Large intestine (tissue), 3 donors: ENCODE results near the gene TIAM1. TPM values are rescaled to one million over a fixed set of nuclear protein-coding genes. Genes with fewer than 3 reads are reported as not detected.

Source experiments
- DNase-seq, 2 donors: peaks; one replicate each; pipeline versions ENCODE4 v3.0.0 to v3.0.0-alpha.2; 2013
- H3K27ac ChIP-seq: one replicate; pipeline ENCODE4 v1.5.1; 2013; ENCODE audit warnings: low read length
- H3K27me3 ChIP-seq: 2 replicates; pipeline ENCODE4 v1.6.1; 2013; ENCODE audit warnings: low read length; ENCODE audit not compliant: control insufficient read depth, insufficient read depth
- H3K36me3 ChIP-seq: 2 replicates; pipeline ENCODE4 v1.6.1; 2013; ENCODE audit warnings: low read length; ENCODE audit not compliant: control insufficient read depth, insufficient read depth
- H3K4me1 ChIP-seq: one replicate; pipeline ENCODE4 v1.6.1; 2013; ENCODE audit warnings: low read length; ENCODE audit not compliant: control insufficient read depth, insufficient read depth
- H3K4me3 ChIP-seq: one replicate; pipeline ENCODE4 v1.5.1; 2013; ENCODE audit warnings: low read length
- H3K9me3 ChIP-seq: one replicate; pipeline ENCODE4 v1.6.1; 2013; ENCODE audit warnings: mild to moderate bottlenecking, low read depth, low read length, moderate library complexity; ENCODE audit not compliant: control insufficient read depth
- WGBS: methylation state at CpG from one replicate; pipeline ENCODE4 v1.1.5; 2013; ENCODE audit warnings: low lambda C conversion rate; ENCODE audit not compliant: insufficient coverage; 5-methylcytosine and 5-hydroxymethylcytosine counted together
- polyA plus RNA-seq: library from polyadenylated mRNA; unstranded; fragments of 120-200 nt; gene quantifications from one replicate; pipeline ENCODE4 v1.2.1, GENCODE V29; 2013

The TIAM1 gene
- polyA plus RNA-seq, 1 donor = 6.3 TPM

GRCh38 chr21:31278511-31279130 is 65.4 kb downstream of the TIAM1 start:
- no peak overlapping the region for H3K27ac ChIP-seq
- H3K4me1 ChIP-seq = no peaks in the 10 kb centered on the region
- no peak overlapping the region for H3K4me3 ChIP-seq
- H3K9me3 ChIP-seq = no peaks in the 10 kb centered on the region
- H3K27me3 ChIP-seq = no peaks in the 10 kb centered on the region
- H3K36me3 ChIP-seq = no peaks in the 10 kb centered on the region
- WGBS = no CpG with 5 or more reads among the region's 11 CpGs
- no peak for DNase-seq

- Histone ChIP-seq H3K4me3 (no peak overlapping the region), H3K4me1 (no peaks in the 10 kb centered on the region), H3K9me3 (no peaks in the 10 kb centered on the region), H3K27ac (no peak overlapping the region), H3K27me3 (no peaks in the 10 kb centered on the region), H3K36me3 (no peaks in the 10 kb centered on the region)
- WGBS = no CpG with 5 or more reads among the region's 7 CpGs
- no peak for DNase-seq
Observed at GRCh38 chr21:31276663-31277062, 67.4 kb downstream of the TIAM1 start.

- DNase-seq = no peak
Observed at GRCh38 chr21:31275901-31276300, 68.2 kb downstream of the TIAM1 start.

GRCh38 chr21:31273278-31273677 is 70.8 kb downstream of the TIAM1 start:
- WGBS = no CpG with 5 or more reads among the region's 2 CpGs

More at GRCh38 chr21:31275901-31276300, 68.2 kb downstream of the TIAM1 start:
- no peak overlapping the region for H3K27ac ChIP-seq
- no peaks in the 10 kb centered on the region for H3K27me3 ChIP-seq
- H3K36me3 ChIP-seq = no peaks in the 10 kb centered on the region
- no peak overlapping the region for H3K4me3 ChIP-seq
- H3K9me3 ChIP-seq = no peaks in the 10 kb centered on the region
- 85% methylated on average over 4 of the region's 6 CpGs for WGBS
- H3K4me1 ChIP-seq = no peaks in the 10 kb centered on the region

GRCh38 chr21:31268090-31268489 is 76.0 kb downstream of the TIAM1 start:
- Histone ChIP-seq H3K27me3 (no peaks in the 10 kb centered on the region), H3K9me3 (no peaks in the 10 kb centered on the region), H3K4me1 (no peaks in the 10 kb centered on the region), H3K36me3 (no peaks in the 10 kb centered on the region), H3K4me3 (no peak overlapping the region), H3K27ac (no peak overlapping the region)
- no CpG with 5 or more reads among the region's 5 CpGs for WGBS
- no peak for DNase-seq

More at GRCh38 chr21:31273278-31273677, 70.8 kb downstream of the TIAM1 start:
- Histone ChIP-seq H3K27ac (no peak overlapping the region), H3K4me3 (no peak overlapping the region), H3K36me3 (no peaks in the 10 kb centered on the region), H3K27me3 (no peaks in the 10 kb centered on the region), H3K4me1 (no peaks in the 10 kb centered on the region), H3K9me3 (no peaks in the 10 kb centered on the region)
- DNase-seq = no peak

GRCh38 chr21:31267644-31268043 is 76.4 kb downstream of the TIAM1 start:
- no peak for DNase-seq
- Histone ChIP-seq H3K9me3 (no peaks in the 10 kb centered on the region), H3K4me3 (no peak overlapping the region), H3K27me3 (no peaks in the 10 kb centered on the region), H3K36me3 (no peaks in the 10 kb centered on the region), H3K27ac (no peak overlapping the region), H3K4me1 (no peaks in the 10 kb centered on the region)
- WGBS = 100% methylated on average over 1 of the region's 4 CpGs

- no peak for DNase-seq
Observed at GRCh38 chr21:31266241-31266640, 77.8 kb downstream of the TIAM1 start.

GRCh38 chr21:31265366-31266013 is 78.6 kb downstream of the TIAM1 start:
- DNase-seq = no peak
- H3K4me1 ChIP-seq = no peaks in the 10 kb centered on the region
- no peaks in the 10 kb centered on the region for H3K36me3 ChIP-seq
- H3K9me3 ChIP-seq = no peaks in the 10 kb centered on the region
- no peak overlapping the region for H3K4me3 ChIP-seq
- H3K27me3 ChIP-seq = no peaks in the 10 kb centered on the region
- no CpG with 5 or more reads among the region's 11 CpGs for WGBS
- H3K27ac ChIP-seq = no peak overlapping the region

More at GRCh38 chr21:31266241-31266640, 77.8 kb downstream of the TIAM1 start:
- no CpG with 5 or more reads among the region's 18 CpGs for WGBS
- Histone ChIP-seq H3K36me3 (no peaks in the 10 kb centered on the region), H3K4me1 (no peaks in the 10 kb centered on the region), H3K4me3 (no peak overlapping the region), H3K9me3 (no peaks in the 10 kb centered on the region), H3K27me3 (no peaks in the 10 kb centered on the region), H3K27ac (no peak overlapping the region)

GRCh38 chr21:31264574-31264973 is 79.5 kb downstream of the TIAM1 start:
- Histone ChIP-seq H3K9me3 (no peaks in the 10 kb centered on the region), H3K4me3 (no peak overlapping the region), H3K36me3 (no peaks in the 10 kb centered on the region), H3K27ac (no peak overlapping the region), H3K27me3 (no peaks in the 10 kb centered on the region), H3K4me1 (no peaks in the 10 kb centered on the region)
- DNase-seq = no peak
- 100% methylated on average over 3 of the region's 6 CpGs for WGBS

- Histone ChIP-seq H3K4me3 (no peak overlapping the region), H3K4me1 (no peaks in the 10 kb centered on the region), H3K27ac (no peak overlapping the region), H3K9me3 (no peaks in the 10 kb centered on the region), H3K27me3 (no peaks in the 10 kb centered on the region), H3K36me3 (no peaks in the 10 kb centered on the region)
- no peak for DNase-seq
- WGBS = 100% methylated on average over 3 of the region's 4 CpGs
Observed at GRCh38 chr21:31262728-31263127, 81.3 kb downstream of the TIAM1 start.

- H3K9me3 ChIP-seq = no peaks in the 10 kb centered on the region
- H3K4me1 ChIP-seq = no peaks in the 10 kb centered on the region
- no CpG with 5 or more reads among the region's 8 CpGs for WGBS
- DNase-seq = no peak
- H3K4me3 ChIP-seq = no peak overlapping the region
- H3K27me3 ChIP-seq = no peaks in the 10 kb centered on the region
- H3K36me3 ChIP-seq = no peaks in the 10 kb centered on the region
- H3K27ac ChIP-seq = no peak overlapping the region
Observed at GRCh38 chr21:31261759-31262158, 82.3 kb downstream of the TIAM1 start.
